Mesothelial cell of epicardium (in vitro differentiated cells): ENCODE measurements around the gene ENG. TPM values are rescaled to one million over a fixed set of nuclear protein-coding genes. Genes with fewer than 3 reads are reported as not detected.

Experiments used
- DNase-seq, 2 experiments: peaks; one replicate each; pipeline ENCODE4 v3.0.0; 2021; ENCODE audit warnings: low spot score in 2 of 2; ENCODE audit not compliant: unreplicated experiment in 2 of 2
- H3K27ac Mint-ChIP-seq: 2 replicates; pipeline ENCODE4 v1.8.0; 2021; ENCODE audit warnings: mixed read lengths
- H3K27me3 Mint-ChIP-seq: 2 replicates; pipeline ENCODE4 v1.8.0; 2021; ENCODE audit warnings: low read depth, mixed read lengths
- H3K36me3 Mint-ChIP-seq: 2 replicates; pipeline ENCODE4 v1.8.0; 2021; ENCODE audit warnings: mixed read lengths
- H3K4me1 Mint-ChIP-seq: 2 replicates; pipeline ENCODE4 v1.8.0; 2021; ENCODE audit warnings: mixed read lengths
- H3K4me3 Mint-ChIP-seq: 2 replicates; pipeline ENCODE4 v1.8.0; 2021; ENCODE audit warnings: mild to moderate bottlenecking, moderate library complexity, mixed read lengths
- H3K9me3 Mint-ChIP-seq: 2 replicates; pipeline ENCODE4 v1.8.0; 2021; ENCODE audit warnings: mixed read lengths
- CTCF ChIP-seq: fragments of 200-600 bp; sonication (generic); IDR thresholded peaks from one replicate; pipeline ENCODE4 v1.5.0; 2021; ENCODE audit warnings: antibody characterized with exemption; ENCODE audit not compliant: unreplicated experiment
- microRNA-seq: library from miRNA; unstranded; fragments of <30 nt; microRNA quantifications from one replicate; pipeline ENCODE4 v1.2.0, GENCODE V29; 2021; ENCODE audit warnings: inconsistent platforms, mixed read lengths
- total RNA-seq: library from RNA; stranded (reverse); gene quantifications from 3 replicates; pipeline ENCODE4 v1.2.1, GENCODE V29; 2021

ENG gene
- total RNA-seq, 1 donor from 2014 or later = 8.5 TPM

GRCh38 chr9:127767909-127768331, 86.5 kb downstream of the ENG start:
- peak overlapping the region; percentile 99 for H3K27ac Mint-ChIP-seq
- no peak overlapping the region for H3K4me3 Mint-ChIP-seq
- peaks cover 15% of the 10 kb centered on the region for H3K27me3 Mint-ChIP-seq
- no peaks in the 10 kb centered on the region for H3K9me3 Mint-ChIP-seq
- H3K4me1 Mint-ChIP-seq = peaks cover 39% of the 10 kb centered on the region
- H3K36me3 Mint-ChIP-seq = no peaks in the 10 kb centered on the region
- peak; percentile 57 to 72 for DNase-seq
- TF ChIP-seq CTCF = no peak

GRCh38 chr9:127767410-127767809, 87.0 kb downstream of the ENG start:
- DNase-seq = no peak
- TF ChIP-seq CTCF = no peak
- no peaks in the 10 kb centered on the region for H3K36me3 Mint-ChIP-seq
- H3K27ac Mint-ChIP-seq = peak overlapping the region; percentile 99
- peaks cover 43% of the 10 kb centered on the region for H3K4me1 Mint-ChIP-seq
- H3K9me3 Mint-ChIP-seq = no peaks in the 10 kb centered on the region
- no peak overlapping the region for H3K4me3 Mint-ChIP-seq
- peaks cover 20% of the 10 kb centered on the region for H3K27me3 Mint-ChIP-seq

GRCh38 chr9:127765418-127765817, 89.0 kb downstream of the ENG start:
- Mint-ChIP-seq H3K4me1 (peaks cover 37% of the 10 kb centered on the region), H3K9me3 (no peaks in the 10 kb centered on the region)
- DNase-seq = no peak

More at GRCh38 chr9:127765418-127765817, 89.0 kb downstream of the ENG start:
- Mint-ChIP-seq H3K27me3 (peaks cover 28% of the 10 kb centered on the region), H3K4me3 (no peak overlapping the region), H3K27ac (no peak overlapping the region), H3K36me3 (no peaks in the 10 kb centered on the region)
- TF ChIP-seq CTCF = no peak

Small RNAs within 50 kb of the gene (microRNA-seq; reads per million reads assigned to microRNA genes)
- gene MIR2861 = not detected
- gene MIR3960 = not detected
- gene MIR4672 = not detected

Other genes with a start within 250 kb of the ENG start
- 94.9 to 112 TPM (median 105 TPM) in 3 replicates for gene STXBP1, start 242.4 kb downstream of the ENG start, total RNA-seq
- gene CFAP157, start 147.7 kb downstream of the ENG start, total RNA-seq = 0.34 to 0.49 TPM (median 0.41 TPM) in 3 replicates
- 9.4 to 10.3 TPM (median 9.5 TPM) in 3 replicates for gene PTRH1, start 139.0 kb downstream of the ENG start, total RNA-seq
- gene TTC16, start 138.6 kb downstream of the ENG start, total RNA-seq = 0.07 TPM in 1 of 3 replicates, not detected in the others
- gene TOR2A, start 119.4 kb downstream of the ENG start, total RNA-seq = 14.0 to 17.3 TPM (median 15.9 TPM) in 3 replicates
- 3.4 to 3.9 TPM (median 3.7 TPM) in 3 replicates for gene SH2D3C, start 76.0 kb downstream of the ENG start, total RNA-seq
- 110 to 120 TPM (median 112 TPM) in 3 replicates for gene CDK9, start 68.6 kb downstream of the ENG start, total RNA-seq
- 58.1 to 61.4 TPM (median 58.2 TPM) in 3 replicates for gene FPGS, start 51.8 kb downstream of the ENG start, total RNA-seq
- 34.4 to 39.4 TPM (median 38.5 TPM) in 3 replicates for gene AK1, start 23.0 kb upstream of the ENG start, total RNA-seq
- gene ST6GALNAC6, start 44.9 kb upstream of the ENG start, total RNA-seq = 34.2 to 37.5 TPM (median 36.2 TPM) in 3 replicates
- 14.5 to 16.1 TPM (median 15.8 TPM) in 3 replicates for gene ST6GALNAC4, start 62.4 kb upstream of the ENG start, total RNA-seq
- gene PIP5KL1, start 76.1 kb upstream of the ENG start, total RNA-seq = 7.6 to 9.0 TPM (median 8.2 TPM) in 3 replicates
- gene DPM2, start 83.2 kb upstream of the ENG start, total RNA-seq = 36.8 to 37.5 TPM (median 36.9 TPM) in 3 replicates
- gene EEIG1, start 126.3 kb upstream of the ENG start, total RNA-seq = 62.8 to 68.8 TPM (median 67.4 TPM) in 3 replicates
- 8.5 to 9.2 TPM (median 8.9 TPM) in 3 replicates for gene NAIF1, start 212.7 kb upstream of the ENG start, total RNA-seq
- gene SLC25A25, start 213.6 kb upstream of the ENG start, total RNA-seq = 24.2 to 26.4 TPM (median 26.2 TPM) in 3 replicates